Endometrial microvascular endothelial cells (primary cell): ENCODE measurements around the gene ACY1. TPM values are rescaled to one million over a fixed set of nuclear protein-coding genes. Genes with fewer than 3 reads are reported as not detected.

Experiments used
- in situ Hi-C: cut with HindIII; loops from 2 replicates; pipeline ENCODE4 v1.10.0; 2017; ENCODE audit warnings: low sequenced_read_pairs, low pct_unique_long_range_greater_than_20kb; ENCODE audit errors: inconsistent ontology term
- total RNA-seq: library from RNA; depleted of rRNA; stranded (reverse); fragments of >200 nt; gene quantifications from one replicate; pipeline ENCODE4 v1.2.3, GENCODE V29; 2015; ENCODE audit errors: inconsistent ontology term

ACY1 gene
- total RNA-seq, 1 donor from 2014 or later, result 36.9 TPM

DNA sequence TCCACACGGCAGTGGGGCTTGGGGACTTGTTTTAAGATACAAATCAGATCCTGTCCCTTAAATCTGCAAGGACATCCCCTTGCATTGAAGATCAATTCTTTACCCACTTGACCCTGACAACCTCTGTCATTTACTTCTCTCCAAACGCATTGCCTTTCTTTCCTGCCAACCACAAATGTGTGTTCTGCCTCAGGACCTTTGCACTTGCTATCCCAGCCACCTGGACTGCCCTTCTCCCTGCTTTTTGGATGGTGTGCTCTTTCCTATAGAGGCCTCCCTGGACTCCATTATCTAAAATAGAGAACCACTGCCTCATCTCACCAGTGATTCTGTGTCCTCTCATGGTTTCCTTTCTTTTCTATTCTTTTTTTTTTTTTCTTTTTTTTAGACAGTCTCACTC is 13.8 kb downstream of the ACY1 start:
- in situ Hi-C loops, result loop anchor here (10.0 kb wide), 1 partner anchor 148 kb away; no protein-coding TSS in a partner anchor

DNA sequence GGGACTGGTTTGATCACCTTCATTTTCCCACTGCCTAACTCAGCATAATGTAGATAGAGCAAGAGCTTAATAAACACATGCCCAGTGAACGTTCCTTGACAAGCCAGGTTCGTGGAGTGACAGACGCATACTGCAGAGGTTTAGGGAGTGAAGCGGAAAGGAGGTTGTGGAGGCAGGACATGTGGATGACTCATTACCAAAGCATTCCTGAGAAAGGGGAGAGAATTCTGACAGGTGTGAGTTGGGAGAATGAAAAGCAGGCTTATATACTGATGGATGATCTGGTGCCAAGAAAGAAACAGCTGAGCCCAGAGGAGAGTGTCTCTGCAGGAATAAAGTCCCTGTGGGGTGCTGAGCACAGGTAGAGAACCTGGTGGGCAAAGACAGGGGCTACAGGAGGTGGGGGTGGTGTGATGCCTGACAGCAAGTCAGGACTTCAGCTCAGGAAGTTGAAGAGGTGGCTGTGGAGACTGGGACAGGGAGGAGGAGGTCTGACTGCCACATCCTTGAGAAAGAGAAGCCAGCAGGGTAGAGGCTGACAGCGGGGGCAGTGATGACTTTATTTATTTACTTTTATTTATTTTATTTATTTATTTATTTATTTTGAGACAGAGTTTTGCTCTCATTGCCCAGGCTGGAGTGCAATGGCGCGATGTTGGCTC is 14.7 kb downstream of the ACY1 start:
- in situ Hi-C loops, result loop anchor here (10.0 kb wide), 1 partner anchor 147 kb away; no protein-coding TSS in a partner anchor

DNA sequence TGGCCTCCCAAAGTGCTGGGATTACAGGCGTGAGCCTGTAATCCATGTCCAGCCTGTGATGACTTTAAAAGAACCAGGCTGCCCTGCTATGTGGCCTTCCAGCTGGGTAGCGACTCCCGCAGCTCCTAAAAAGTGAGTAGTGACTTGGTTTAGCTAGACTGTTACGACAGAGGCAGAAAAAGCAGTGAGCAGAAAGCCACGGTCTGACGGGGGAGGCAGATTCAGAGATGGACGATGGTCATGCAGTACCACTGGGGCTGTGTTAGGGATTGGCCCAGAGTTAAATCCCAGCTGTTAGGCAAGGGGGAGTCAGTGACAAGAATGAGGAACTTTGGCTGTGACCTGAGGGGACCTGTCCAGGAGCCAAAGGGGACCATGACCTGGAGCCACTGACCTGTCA is 15.4 kb downstream of the ACY1 start:
- in situ Hi-C loops, result loop anchor here (10.0 kb wide), 1 partner anchor 146 kb away; no protein-coding TSS in a partner anchor

DNA sequence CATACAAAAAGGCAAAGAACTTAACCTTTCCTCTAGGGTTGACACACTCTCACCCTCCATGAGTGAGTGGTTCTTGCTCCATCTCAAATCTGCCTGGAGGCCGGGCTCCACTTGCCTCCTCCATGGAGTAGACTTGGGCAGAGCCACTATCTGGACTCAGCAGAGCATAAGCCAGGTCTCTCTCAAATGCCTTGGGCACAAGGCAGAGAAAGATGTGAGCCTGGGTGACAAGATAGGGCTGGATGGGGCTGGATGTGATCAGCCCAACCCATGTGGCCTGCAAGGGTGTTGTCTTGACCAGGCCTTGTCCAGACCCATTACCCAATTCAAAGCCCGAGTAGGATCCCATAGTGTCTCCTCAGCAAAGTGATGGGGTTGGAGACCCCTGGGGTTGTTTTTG is 16.5 kb downstream of the ACY1 start:
- in situ Hi-C loops, result loop anchor here (10.0 kb wide), 1 partner anchor 145 kb away; no protein-coding TSS in a partner anchor

DNA sequence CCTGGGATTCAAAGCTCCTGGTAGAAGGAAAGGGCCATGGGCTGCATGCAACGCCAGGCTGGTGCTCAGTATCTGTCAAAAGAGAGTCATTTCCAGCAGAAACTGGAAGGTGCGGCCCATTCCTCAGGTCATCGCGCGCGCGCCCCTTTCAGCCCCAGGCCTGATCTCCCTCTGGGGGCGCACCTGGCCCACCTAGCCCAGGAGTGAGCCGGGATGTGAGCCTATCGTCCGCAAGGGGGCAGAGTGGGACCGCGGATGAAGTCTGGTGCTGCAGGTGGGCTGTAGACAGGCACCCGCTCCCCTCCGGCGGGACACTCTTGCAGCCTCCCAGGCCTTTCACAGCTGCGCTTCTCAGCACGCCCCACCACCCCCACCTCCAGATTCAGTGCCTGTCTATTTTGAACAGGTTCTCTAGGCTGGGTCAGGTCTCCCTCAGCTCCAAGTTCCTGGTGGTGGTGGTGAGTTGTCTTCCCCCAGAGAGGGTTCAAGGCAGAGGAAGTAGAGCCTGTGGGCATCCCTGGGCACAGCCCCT is 18.2 kb downstream of the ACY1 start:
- in situ Hi-C loops, result no loop called here

DNA sequence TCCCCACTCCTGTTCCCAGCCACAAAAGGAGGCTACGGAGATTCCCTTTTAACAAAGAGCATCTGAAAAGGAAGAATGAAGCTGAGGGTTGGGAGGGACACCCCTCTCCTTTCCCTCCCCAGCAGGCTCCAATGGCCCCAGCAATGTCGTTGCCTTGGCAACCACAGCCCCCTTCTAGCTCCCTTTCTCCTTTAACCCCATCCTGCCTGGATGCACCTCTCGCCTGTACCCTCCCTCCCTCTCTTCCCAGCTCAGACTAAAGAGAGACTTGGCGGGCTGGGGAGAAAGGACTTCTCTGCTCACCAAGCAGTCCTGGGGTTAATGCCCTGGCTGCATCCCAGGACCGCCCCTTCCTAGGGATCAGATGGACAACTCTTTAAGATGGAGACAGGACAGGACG is 19.4 kb downstream of the ACY1 start:
- in situ Hi-C loops, result no loop called here

DNA sequence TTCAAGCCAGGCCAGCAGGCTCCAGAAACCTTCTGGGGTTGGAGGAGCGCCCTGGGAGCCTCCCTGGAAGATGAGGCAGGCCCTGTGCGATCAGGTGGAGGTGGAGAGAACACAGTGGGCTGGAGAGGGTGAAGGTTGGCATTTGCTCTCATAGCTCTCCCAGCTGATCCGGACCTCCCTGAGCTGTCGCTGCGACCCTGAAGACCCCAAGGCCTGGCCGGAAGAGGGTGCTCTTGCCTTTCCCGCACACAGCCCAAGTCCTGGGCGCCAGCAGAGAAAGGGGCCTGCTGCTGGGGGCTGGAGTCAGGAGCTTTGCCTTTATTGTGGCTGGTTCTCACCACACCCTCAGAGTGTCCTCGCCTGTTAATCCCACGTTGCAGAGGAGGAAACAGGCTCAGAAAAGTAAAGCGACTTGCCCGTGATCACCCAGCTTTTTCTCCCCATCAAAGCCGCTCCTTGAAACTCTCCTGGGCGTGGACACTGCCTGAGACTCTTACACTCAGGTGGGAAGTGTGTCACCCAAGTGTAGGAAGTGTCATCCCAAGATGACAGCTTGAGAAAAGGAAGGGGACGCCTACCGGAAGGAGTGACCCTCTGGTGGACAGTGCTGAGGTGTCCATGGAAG is 20.9 kb downstream of the ACY1 start:
- in situ Hi-C loops, result no loop called here

DNA sequence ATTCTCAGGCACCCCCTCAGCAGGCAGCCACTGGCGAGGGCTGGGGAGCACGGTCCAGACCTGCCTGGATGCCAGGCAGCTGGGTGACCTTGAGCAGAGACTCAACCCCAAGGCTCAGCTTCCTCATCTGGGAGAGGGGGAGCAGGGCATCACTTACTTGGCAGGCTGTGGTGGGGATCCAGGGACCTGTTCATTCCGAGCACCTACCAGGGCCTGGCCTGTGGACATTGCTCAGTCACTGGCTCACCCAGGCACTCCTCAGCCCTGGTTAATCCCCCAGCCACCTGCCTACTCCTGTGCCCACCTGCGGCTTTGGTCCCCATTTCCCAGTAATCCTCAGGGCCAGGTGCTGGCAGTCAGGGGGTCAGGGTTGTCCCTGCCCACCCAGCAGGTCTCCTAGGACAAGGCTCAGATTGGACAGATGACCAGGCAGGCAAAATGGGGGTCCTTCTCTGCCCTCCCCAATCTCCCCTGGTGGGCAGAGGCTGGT is 21.6 kb downstream of the ACY1 start:
- in situ Hi-C loops, result no loop called here

DNA sequence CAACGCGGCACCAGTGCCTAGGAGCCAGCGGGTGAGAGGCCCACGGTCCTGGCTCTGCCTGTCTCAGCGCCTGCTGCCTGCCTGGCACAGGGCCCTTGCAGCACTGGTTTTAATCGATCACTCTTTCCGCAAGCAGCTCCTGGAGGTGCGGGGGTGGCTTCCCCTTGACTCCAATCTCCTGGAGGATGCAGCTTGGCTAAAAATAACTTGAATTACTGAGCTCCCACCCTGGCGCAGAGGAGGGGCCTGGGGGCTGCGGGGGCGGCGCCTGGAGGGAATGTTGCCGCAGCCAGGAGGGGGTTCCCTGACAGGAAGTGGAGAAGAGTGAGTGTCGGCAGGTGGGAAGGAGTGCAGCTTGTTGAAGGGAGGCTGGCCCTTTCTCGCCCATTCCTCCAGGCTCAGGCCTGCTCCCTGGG is 22.2 kb downstream of the ACY1 start:
- in situ Hi-C loops, result no loop called here

DNA sequence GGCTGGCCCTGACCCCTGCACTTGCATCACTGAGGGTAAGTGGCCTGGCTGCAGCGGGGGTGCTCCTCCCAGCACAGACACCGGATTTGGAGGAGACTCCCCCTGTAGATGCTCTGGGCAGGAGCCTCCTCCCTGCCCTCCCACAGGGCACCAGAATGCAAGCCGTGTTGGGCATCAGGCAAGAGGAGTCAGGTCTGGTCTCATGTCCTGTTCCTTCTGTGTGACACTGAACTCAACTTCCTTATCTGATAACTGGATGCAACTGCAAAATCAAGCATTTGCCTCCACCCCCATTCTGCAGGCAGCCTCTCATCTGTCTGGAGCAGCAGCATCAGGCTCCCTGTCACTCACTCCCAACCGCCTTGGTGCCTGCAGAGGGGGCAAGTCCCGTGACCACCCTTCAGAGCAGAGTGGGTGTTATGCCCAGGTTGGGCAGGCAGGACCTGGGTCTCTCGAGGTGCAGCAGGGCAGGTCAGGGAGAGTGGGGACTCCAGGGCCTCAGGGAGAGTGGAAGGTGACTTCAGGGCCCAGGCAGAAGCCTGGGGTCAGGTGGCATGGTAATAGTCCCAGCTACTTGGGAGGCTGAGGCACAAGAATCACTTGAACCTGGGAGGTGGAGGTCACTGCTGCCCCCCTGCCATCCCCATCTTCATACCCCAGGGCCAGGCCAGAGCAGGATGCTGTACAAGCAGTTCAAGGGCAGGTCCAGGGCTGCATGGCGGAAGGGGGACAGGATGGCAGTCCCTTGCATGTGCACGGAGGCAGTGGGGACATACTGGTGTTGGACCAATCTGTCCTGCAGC is 22.9 kb downstream of the ACY1 start:
- in situ Hi-C loops, result no loop called here

DNA sequence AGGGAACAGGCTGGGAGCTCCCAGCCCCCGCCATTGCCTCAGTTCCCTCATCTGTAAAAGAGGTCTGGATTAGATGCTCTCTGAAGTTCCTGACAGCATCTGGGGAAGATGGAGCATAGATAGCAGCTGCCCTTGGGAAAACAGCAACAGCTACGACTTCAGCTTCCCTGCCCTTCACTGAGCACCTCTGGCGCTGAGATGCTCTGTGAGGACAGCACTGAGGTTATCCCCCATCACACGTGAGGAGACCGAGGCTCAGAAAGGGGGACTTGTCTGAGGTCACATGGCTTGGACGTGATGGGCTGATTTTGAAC is 23.4 kb downstream of the ACY1 start:
- in situ Hi-C loops, result no loop called here

DNA sequence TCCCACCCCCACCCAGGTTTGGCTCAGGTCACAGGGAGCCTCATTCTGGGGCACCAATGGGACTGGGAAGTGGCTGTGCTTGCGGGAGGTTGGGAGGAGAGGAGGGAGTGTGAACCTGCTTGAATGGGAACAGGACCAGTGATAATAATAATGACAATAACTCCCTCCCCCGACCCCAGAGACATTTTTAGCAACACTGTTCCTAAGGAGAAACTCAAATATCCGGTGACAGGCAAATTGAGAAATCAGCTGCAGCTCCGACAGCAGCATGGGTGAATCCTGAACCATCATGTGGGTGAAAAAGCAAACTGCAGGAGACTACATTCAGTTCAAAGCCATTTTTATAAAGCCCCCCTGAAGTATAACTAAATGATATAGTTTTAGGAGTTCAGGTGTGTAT is 24.0 kb downstream of the ACY1 start:
- in situ Hi-C loops, result no loop called here

DNA sequence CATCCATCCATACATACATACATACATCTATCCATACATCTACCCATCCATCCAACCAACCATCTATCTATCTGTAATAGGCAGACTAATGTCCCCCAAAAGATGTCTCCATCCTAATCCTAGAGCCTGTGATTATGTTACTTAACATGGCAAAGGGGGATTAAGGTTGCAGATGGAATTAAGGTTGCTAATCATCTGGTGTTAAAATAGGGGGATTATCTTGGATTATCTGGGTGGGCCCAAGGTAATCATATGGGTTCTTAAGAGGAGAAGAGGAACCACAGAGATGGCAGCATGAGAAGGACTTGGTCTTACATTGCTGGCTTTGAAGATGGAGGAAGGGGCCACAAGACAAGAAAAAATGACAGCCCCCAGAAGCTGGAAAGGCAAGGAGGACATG is 27.1 kb downstream of the ACY1 start:
- in situ Hi-C loops, result no loop called here

DNA sequence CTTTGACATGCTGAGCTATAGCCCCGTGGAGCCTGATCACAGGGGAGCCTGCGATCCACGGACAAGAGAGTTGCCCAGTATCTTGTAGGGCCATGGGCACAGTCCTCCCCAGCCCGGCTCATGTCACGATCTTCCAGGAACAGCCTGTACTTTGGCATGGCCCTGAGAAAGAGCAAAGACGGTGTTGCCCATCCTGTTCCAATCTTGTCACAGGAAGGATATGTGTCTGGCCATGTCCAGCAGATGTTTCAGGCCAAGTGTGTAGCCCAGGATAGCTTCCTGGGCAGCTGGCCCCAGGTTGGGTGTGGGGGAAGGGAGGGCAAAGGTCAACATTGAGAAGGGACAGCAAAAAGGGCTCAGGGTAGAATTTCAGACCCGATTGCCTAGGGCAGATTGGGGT is 29.4 kb downstream of the ACY1 start:
- in situ Hi-C loops, result no loop called here

DNA sequence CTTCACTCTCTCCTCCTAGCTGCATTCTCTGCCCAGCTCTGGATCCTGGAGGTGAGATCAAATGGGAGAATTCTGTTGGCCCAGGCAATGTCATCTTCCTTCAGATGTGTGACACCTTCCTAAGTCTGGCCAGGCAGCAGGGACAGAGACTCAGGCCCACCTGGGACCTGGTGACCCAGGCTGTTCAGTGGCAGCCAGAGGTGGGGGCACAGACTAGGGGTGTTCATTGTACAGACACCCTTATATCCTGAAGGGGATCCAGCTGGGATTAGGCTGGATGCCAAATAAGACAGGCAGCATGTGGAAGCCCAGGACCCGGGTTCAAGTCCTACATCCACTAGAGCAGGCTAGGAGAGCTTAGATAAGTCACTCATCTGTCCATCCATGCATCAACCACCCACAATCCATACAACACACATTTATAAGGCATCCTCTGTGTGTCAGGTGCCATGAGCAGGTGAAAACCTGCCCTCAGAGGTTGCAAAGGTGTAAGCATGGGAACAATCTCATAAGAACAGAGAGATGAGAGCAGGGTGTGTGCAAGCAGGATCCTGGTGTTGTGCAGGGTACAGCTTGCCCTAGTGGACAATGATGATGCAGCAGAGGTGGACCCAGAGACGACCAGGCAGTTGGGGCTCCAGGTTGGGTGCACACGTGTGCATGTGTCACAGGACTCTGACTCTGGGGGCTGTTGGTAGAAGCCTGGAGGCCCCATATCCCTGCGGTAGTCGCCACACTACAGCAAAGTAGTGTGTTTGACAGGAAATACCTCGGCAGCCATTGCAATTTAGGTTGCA is 30.7 kb downstream of the ACY1 start:
- in situ Hi-C loops, result no loop called here

DNA sequence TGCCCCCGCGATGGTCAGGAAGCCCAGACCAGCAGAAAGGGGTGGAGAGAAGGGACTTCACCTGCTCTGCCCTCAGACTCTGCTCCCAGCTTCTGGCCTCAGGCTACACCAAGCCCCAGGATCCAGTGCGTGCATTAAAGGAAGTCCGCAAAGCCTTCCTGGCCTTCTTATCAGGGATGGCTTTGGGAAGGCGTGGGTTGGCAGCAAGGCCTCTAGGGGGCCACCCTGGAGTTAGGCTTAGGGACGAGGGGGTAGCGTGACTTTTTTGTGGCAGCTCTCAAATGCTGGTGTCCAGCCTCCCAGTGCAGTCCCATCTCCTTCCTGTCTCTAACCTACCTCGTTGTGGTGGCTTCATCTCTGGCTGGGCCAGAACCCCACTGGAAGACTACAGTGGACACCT is 31.3 kb downstream of the ACY1 start:
- in situ Hi-C loops, result no loop called here

DNA sequence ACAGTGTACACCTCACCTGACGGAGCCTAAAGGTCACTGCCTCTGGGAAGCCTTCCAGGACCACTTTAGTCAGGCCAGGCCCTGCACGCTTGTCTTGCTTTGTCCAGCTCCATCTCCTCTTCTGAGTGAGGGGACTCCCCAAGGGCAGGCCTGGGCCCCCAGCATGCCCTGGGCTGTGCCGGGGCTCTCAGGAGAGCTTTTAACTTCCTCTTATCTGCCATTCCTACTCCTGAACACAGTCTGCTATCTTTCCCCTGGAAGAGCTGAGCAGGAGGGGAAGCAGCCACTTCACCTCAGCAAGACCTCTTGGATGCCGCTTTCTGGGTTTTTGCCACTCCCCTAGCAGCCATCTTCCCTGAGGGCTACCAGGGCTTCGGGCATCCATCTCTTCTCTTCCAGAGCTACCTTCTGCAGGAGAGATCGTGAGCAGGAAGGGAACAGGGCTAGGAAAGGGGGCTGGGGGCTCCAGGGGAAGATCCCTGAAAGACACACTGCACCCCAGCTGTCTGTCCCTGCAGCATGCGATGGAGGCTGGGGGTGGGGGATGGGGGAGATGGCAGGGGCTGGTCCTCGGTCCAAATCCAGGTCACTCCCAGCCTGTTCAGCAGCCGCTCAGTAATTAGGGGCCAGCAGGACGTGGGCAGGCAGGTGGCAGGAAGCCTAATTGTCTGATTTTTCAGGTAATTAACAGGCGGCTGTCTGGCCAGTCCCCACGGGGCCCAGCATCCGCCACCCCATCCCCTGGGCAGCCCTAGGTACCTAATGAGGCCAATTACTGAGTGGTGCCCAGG is 32.3 kb downstream of the ACY1 start:
- in situ Hi-C loops, result no loop called here

DNA sequence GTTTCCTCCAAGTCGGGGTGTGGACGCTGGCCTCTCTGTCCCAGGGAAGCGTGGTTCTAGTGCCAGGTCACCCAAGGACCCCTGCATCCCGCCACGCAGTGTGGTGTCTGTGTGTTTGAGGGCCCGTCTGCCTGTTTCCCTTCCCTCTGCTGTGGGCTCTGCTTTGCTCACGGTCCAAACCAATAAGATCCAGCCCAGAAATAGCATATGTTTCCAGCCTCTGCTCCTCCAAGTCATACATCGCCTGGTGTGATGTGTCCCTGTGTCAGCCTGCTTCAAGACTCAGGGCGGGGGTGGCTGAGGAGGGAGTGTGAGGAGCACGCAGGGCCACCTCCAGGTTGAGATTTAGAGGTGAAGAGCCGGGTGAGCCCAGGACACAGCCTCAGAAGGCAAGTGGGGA is 34.3 kb downstream of the ACY1 start:
- in situ Hi-C loops, result no loop called here
